Fibroblast of skin of right biceps (primary cell): ENCODE results near the gene PLCH1.
A peak's percentile ranks its signal among the peaks of the same experiment; 100 is the strongest.

ENCODE experiments used
- DNase-seq: peaks from one replicate; pipeline ENCODE4 v3.0.0-alpha.2; 2013

Gene PLCH1

GRCh38 chr3:155745795-155746550 is 1.1 kb upstream of the PLCH1 start:
- no peak for DNase-seq

GRCh38 chr3:155744010-155744625 is 753 bp downstream of the PLCH1 start:
- peak; percentile 35 for DNase-seq

GRCh38 chr3:155743606-155744005 is 1.3 kb downstream of the PLCH1 start:
- DNase-seq, result no peak

GRCh38 chr3:155742349-155742965 is 2.4 kb downstream of the PLCH1 start:
- DNase-seq, result no peak

GRCh38 chr3:155741603-155742002 is 3.3 kb downstream of the PLCH1 start:
- DNase-seq, result no peak

- DNase-seq, result no peak
These were observed 3.8 kb downstream of the PLCH1 start for GRCh38 chr3:155741101-155741500.

- peak; percentile 53 for DNase-seq
These were observed 5.7 kb downstream of the PLCH1 start for GRCh38 chr3:155739154-155739553.

- no peak for DNase-seq
These were observed 6.2 kb downstream of the PLCH1 start for GRCh38 chr3:155738580-155739076.

DNA sequence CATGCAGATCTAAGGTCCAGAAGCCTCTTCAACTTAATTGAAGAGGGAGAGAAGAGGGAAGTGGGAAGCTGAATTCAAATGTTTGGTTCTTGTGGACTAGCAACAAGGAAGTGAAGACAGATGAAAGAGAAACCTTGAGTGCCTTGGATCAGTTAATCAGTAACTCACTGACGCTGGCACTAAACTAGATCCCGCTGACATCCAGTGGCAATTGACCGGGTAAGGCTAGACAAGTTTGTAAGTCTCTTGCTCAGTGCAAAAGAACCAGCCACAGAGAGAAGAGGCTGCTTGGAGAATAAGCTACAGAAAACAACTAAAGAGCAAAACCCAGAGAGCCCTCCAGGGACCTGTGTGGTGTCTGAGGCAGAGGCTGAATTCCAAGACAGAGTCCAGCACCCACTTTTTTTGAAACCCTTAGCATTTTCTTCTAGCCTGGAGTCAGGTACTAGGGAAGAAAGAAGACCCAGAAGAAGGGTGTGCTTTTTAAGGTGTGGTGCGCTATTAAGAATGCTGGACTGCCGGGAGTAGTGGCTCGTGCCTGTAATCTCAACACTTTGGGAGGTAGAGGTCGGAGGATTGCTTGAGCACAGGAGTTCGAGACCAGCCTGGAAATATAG is 6.9 kb downstream of the PLCH1 start:
- DNase-seq, result no peak

GRCh38 chr3:155736381-155736780 is 8.5 kb downstream of the PLCH1 start:
- DNase-seq, result no peak

DNA sequence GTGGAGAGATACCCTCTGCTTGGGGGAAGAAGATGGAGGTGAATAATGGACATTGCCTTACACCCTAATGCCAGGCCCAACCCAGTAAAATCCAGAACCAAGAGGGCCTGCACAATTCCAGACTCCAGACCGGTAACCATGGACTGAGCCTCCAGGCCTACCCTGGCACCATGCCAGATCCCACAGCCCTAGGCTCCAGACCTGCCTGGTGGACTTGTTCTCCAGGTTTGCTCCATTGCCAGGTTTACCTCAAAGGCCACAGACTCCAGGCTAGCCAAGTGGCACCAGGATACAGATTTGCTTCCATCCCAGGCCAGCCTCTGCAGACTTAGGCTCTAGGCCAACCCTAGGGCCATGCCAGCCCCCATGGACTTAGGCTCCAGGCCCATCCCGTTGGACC is 14.0 kb downstream of the PLCH1 start:
- DNase-seq, result no peak

DNA sequence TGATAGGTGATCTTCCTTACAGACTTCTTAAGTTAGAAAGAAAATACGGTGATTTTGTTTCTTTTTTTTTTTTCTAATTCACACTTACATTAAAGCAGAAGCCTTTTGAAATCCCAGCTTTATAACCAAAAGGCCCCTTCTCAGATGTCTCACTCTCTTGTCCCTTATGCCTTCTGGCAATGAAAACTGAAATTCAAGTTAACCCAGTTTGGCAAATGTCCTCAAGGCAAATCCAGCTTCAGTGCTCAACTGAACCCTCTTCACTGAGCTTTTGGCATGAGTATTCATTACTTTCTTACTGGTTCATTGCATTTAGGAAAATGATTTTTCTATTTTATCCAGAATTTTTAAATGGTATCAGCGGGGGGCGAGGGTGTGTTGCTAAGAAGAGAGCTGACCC is 17.0 kb downstream of the PLCH1 start:
- DNase-seq, result no peak

- DNase-seq, result no peak
These were observed 30.6 kb downstream of the PLCH1 start for GRCh38 chr3:155714295-155714718.

GRCh38 chr3:155712008-155712407 is 32.9 kb downstream of the PLCH1 start:
- DNase-seq, result peak; percentile 20

GRCh38 chr3:155704771-155705559 is 39.9 kb downstream of the PLCH1 start:
- no peak for DNase-seq

GRCh38 chr3:155704061-155704460 is 40.8 kb downstream of the PLCH1 start:
- DNase-seq, result no peak

DNA sequence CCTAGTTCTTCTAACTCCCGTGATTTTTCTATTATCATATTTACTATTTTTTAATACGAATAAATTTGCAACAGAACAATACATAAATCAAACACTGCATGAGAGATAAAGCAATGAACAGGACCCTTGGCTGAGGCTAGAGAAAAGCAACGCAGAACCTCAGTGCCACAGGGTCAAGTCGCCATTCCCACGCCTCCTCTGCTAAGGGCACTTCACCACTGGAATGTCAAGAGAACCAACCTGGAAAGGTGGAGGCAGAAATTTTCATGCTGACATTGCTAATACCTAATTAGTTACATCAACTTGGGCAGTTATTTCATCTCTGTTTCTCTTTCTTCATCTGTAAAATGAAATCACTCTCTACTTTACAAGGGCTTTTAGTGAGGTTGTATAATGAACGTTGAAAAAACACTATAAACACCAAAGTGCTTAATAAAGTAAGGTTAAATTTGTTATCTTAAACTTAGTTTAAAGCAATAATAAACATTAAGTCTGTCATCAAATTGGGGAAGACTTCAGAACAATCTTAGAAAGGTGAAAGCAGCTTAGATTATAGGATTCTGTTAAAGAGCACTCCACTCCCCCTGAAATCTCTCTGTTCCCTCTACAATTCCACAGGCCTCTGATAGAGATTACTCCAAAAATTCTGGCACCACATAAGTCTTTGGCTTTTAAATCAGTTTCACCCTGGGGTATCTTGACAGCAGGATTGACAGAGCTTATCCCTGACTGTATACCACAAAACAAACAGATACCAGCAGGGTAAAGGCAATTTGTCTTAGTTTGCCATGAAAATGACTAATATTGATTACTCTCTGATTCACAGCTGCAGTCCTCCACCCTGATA is 41.9 kb downstream of the PLCH1 start:
- DNase-seq, result no peak

DNA sequence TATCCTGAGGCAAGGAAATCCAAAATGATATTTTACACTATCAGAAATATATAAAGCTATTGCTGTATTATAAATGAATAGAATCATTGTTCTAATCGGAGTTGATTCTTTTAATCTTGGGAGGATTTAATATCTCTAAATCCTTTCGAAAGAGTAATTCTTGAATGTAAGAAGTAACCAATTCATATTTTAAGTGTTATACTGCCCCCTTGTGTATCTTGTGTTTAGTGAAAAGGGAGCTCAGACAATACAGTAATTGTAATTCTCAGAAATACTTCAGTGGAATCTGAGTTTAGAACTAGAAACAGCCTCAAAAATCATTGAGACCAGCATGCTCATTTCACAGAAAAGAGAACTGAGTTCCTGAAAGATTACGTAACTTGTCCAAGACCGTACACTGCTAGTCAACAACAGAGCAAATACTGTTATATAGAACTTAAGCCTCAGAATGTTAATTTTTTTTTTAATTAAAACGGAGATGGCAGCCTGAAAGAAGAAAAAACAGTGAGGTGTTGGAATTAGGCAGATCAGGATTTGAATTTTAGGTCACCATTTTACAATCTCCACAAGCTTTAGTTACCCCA is 42.9 kb downstream of the PLCH1 start:
- DNase-seq, result peak; percentile 50

GRCh38 chr3:155697542-155697941 is 47.3 kb downstream of the PLCH1 start:
- DNase-seq, result no peak

DNA sequence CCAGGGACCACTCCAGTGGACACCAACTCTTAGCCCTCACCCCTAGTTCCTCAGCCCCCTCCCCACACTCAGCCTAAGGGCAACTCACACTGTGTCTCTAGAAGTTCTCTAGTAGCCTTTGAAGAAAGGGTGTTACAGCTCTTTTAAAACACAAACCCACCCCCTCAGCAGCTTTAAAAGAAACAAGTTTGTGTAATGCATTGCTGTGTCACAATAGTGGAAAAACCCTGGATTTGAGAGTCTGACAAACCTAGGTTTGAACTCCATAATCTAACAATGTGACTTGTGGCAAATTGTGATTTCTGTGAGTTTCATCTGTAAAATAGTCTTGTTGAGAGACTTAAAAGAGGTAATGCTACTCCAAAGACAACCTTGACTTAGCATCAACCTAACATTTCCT is 54.0 kb downstream of the PLCH1 start:
- no peak for DNase-seq

- DNase-seq, result no peak
These were observed 56.4 kb downstream of the PLCH1 start for GRCh38 chr3:155688481-155688880.
